Activated T-cell treated with anti-CD3 and anti-CD28 coated beads for 4 hours (primary cell): ENCODE measurements around the gene NLRC3.
"Not testable (repeated sequence)": the region's sequence is repeated elsewhere in the genome, so short reads cannot be mapped to it uniquely, and the experiment has no call there.

Source experiments
- DNase-seq: peaks from one replicate; pipeline ENCODE4 v3.0.0-alpha.2; 2020

Gene NLRC3, protein sequence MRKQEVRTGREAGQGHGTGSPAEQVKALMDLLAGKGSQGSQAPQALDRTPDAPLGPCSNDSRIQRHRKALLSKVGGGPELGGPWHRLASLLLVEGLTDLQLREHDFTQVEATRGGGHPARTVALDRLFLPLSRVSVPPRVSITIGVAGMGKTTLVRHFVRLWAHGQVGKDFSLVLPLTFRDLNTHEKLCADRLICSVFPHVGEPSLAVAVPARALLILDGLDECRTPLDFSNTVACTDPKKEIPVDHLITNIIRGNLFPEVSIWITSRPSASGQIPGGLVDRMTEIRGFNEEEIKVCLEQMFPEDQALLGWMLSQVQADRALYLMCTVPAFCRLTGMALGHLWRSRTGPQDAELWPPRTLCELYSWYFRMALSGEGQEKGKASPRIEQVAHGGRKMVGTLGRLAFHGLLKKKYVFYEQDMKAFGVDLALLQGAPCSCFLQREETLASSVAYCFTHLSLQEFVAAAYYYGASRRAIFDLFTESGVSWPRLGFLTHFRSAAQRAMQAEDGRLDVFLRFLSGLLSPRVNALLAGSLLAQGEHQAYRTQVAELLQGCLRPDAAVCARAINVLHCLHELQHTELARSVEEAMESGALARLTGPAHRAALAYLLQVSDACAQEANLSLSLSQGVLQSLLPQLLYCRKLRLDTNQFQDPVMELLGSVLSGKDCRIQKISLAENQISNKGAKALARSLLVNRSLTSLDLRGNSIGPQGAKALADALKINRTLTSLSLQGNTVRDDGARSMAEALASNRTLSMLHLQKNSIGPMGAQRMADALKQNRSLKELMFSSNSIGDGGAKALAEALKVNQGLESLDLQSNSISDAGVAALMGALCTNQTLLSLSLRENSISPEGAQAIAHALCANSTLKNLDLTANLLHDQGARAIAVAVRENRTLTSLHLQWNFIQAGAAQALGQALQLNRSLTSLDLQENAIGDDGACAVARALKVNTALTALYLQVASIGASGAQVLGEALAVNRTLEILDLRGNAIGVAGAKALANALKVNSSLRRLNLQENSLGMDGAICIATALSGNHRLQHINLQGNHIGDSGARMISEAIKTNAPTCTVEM

DNA sequence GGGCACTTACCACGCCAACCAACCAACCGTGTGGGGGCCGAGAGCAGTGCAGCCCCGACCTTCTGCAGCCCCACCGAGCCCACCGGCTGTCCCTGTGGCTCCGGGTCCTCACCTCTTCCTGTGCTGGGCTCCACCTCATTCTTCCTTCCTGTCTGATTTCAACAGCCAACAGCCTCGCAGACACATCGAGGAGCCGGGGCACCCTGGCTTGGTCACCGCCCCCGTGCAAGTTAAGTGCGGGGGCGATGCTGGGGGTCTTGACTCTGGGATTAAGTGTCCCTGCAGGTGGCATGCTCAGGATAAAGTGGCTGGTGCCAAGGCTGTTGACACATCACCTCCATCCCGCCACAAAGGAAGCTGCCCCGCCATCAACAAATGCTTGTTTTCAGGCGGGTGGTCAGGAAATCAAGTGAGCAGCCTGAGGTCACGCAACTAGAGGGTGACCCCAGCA lies at the start of gene NLRC3:
TSS of gene NLRC3 (minus strand) at position 102 of the 451 bp plus-strand sequence. CDS start 12,367 bp downstream, outside the sequence.
- DNase-seq: peak; percentile 6

DNA sequence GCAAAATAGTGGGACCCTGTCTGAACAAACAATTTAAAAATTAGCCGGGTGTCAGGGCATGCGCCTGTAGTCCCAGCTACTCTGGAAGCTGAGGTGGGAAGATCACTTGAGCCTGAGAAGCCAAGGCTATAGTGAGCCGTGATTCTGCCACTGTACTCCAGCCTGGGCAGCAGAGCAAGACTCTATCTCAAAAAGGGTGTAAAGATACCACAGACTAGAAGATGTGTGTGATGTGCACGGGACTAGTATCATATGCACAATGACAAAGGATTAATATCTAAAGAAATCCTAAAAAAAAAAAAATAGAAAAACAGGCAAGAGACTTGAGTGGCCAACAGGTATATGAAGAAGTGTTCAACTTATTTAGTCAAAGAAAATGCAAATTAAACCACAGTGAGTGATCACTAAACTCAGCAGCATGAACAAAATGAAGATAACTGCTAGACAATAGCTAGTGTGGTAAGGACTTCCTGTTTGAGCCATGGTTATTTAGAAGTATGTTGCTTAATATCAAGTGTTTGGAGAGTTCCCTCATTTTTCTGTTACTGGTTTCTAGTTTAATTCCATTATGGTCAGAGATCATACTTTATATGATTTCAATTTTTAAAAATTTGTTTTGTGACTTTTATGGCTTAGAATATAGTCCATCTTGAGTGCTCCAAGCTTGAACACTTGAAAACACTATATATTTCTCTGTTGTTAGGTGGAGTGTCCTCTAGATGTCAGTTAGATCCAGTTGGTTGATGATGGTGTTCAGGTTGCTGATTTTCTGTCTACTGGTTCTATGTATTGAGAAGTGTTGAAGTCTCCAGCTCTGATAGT lies 48.9 kb upstream of the NLRC3 start:
- DNase-seq: no peak

DNA sequence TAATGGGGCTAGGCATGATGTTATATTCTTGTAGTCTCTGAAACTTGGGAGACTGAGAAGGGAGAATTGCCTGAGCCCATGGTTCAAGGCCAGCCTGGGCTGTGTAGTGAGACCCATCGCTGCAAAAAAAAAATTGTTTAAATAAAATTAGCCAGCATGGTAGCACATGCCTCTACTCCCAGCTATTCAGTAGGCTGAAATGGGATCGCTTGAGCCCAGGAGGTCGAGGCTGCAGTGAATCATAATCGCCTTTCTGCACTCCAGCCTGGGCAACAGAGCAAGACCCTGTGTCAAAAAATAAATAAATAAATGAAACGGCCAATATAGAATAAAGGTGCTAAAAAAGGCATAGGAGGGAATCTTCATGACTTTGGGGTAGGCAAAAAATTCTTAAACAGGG lies 48.1 kb upstream of the NLRC3 start:
- DNase-seq: no peak

DNA sequence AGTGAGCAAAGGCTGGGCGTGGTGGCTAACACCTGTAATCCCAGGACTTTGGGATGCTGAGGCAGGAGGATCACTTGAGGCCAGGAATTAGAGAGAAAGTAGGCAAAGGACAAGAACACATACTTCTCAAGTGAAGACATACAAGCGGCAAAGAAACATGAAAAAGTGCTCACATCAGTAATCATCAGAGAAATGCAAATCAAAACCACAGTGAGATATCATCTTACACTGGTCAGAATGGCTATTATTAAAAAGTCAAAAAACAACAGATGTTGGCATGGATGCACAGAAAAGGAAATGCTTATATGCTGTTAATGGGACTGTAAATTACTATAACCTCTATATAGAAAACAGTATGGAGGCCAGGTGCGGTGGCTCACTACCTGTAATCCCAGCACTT lies 46.4 kb upstream of the NLRC3 start:
- no peak for DNase-seq

DNA sequence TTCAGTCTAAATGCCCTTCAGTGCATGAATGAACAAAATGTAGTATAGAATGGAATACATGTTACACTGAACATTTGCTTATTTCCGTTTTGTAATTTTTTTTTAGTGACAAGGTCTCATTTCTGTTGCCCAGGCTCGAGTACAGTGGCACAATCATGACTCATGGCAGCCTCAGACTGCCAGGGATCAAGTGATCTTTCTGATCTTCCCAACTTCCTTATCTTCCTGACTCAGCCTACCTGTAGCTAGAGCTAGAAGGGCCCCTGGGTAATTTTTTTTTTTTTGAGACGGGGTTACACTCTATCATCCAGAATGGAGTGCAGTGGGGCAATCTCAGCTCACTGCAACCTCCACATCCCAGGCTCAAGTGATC lies 41.6 kb upstream of the NLRC3 start:
- DNase-seq: no peak

DNA sequence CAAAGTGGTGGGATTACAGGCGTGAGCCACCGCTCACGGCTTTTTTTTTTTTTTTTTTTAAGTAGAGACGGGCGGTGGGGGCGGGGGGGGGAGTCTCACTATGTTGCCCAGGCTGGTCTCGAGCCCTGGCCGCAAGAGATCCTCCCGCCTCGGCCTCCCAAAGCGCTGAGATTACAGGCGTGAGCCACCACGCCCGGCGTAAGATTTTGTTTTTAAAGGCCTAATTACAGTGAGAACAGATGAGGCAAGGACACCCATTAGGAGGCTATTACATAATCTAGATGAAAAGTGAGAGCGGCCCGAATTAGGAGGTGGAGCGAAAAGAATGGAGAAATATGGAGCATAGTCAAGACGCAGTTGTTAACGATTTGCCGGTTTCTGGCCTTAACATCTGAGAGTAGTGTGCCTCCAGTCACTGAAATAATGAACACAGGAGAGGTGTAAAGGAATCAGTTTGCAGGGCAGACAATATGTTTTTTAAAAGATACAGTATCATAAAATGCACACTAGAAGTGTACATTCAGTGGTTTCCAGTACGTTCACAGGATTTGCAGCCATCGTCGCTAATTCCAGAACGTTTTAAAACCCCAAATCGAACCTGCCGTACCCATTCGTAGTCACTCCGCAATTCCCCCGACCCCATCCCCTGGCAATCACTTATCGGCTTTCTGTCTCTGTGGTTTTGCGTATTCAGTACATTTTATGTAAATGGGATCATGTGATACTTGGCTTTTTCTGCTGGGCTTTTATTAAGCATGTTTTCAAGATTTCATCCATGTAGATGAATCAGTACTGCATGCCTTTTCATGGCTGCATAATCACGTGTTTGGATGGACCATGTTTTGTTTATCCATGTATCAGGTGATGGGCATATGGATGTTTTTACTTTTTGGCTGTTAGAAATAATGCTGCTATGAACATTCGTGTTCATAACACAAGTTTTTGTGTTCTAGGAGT lies 35.6 kb upstream of the NLRC3 start:
- DNase-seq: no peak

DNA sequence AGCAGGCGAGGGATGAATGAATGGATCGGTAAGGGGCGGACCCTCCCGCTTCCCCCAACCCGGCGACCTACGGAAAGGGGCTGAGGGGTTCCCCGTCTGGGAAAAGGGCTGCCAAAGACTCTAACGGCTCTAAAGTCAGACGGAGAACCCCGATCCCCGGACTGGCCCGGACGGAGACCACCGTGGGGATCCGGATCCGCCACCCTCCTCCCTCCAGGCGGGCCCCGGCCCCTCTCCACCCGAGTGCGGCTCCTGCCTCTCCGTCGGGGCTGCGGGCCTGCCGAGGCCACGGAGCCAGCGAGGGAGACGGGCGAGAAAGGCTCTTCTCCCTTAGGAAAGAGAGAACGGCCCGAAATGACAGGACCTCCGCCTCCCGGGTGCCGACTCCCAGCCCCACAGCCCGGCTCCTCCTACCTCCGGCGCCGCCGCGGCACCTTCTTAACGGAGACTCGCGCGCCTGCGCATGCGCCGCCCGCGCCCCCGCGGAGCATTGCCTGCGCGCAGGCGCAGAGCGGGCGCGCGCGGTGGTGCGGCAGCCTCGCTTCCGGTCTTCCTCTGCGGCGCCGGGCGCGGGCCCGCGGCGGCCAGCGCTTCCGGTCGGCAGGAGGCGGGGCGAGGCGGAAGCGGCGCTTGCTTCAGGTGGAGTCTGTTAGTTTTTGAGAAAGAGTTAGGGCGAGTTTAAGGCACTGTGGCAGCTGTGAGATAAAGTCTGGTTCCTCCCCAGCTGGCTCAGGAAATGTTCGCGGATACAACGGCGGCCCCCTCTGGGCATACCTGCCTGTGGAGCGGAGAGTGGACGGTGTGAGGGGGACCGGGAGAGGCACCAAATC lies 34.2 kb upstream of the NLRC3 start, which contains the start of gene SLX4:
TSS of gene SLX4 (minus strand) at position 461 of the 830 bp plus-strand sequence. CDS start 2,642 bp downstream, outside the sequence.
- peak; percentile 79 for DNase-seq

DNA sequence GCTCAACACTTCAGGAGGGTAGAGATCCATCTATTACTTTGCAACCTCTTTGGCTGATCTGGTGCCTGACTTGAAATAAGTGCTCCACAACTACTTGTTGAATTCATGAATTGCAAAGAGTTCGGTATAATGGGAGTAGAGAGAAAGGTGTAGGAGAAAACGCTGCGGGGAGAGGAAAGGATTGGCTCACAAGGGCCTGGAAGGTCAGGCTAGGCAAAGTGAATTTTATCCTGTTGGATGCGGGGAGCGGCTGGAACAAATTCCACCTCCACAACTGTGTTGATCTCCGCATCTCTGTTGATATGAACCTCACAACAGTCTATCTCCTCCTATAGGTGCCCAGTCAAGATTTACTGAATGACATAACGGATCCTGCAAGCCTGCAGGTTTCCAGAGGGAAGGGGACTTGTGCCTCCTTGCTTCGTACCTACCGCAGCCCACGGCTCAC lies 33.5 kb upstream of the NLRC3 start:
- DNase-seq: no peak

DNA sequence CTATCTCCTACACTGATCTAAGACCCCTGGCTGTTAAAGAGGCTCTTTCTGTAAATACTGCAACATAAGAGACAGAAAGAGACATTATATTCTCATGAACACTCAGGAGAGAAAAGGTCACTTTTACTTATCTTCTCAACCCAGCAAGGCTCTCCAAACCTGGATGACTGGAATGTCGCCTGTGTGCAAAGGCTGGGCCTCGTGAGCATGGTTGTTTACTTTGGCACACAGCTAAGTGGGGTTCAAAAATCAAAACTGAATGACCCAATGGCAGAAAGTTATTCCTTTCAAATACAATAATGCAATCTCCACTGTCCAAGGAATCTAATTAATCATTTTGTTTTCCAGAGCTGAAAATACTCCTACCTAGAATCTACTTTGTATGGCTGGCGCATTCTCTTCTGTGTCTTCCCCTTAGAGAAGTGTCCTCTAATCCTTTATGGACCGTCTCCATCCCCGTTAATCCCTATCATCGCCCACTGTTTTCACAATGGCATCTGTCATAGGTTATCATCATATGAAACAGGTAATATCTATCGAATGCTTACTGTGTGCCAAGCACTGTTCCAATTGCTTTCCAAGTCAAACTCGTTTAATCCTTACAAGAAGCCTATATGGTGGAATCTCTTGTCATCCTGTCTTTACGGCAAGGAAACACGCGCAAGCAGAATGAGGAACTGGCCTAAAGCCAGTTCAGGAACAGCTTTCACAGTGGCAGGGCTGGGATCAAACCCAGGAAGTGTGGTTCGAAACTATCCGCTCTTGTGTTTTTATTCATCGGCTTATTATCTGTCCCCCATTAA lies 32.9 kb upstream of the NLRC3 start:
- no peak for DNase-seq

DNA sequence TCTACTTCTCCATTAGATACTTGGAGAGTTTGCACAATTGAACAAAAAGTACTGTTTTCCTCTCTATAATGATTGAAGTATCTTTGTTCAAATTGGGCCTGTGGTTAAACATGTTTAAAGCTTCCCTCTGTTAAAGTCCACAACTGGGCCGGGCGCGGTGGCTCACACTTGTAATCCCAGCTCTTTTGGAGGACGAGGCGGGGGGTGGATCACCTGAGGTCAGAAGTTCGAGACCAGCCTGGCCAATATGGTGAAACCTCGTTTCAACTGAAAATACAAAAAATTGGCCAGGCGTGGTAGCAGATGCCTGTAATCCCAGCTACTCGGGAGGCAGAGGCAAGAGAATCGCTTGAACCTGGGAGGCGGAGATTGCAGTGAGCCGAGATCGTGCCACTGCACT lies 31.8 kb upstream of the NLRC3 start:
- not testable (repeated sequence) for DNase-seq

DNA sequence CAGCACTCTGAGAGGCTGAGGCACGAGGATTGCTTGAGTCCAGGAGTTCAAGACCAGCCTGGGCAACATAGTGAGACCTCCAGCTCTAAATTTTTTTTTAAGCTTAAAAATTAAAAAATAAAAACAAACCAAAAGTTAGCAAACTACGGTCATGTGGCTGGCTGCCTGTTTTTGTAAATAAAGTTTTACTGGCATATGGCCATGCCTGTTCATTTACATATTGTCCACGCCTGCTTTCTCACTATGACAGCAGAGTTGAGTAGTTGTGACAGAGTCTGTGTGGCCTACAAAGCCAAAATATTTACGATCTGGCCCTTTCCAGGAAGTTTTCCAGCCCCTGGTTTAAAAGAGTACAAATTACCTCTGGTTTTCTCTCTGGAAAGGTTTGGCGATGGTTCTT lies 30.9 kb upstream of the NLRC3 start:
- DNase-seq: no peak

DNA sequence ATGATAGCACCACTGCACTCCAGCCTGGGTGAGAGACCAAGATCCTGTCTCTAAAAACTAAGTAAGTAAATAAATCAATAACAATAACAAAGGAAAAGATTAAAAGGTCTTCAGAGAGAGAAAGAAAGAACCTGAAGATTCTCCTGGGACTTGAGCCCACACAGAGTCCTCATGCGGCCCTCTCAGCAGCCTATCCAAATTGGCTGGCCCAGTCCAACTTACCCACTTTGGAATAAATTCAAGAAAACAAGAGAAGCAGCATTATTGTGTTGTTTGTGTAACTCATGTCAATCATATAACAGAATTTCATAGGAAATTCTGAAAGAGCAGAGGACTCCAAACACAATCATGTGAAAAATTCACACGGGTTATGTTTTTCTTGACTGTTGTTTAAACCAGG lies 30.4 kb upstream of the NLRC3 start:
- DNase-seq: no peak

DNA sequence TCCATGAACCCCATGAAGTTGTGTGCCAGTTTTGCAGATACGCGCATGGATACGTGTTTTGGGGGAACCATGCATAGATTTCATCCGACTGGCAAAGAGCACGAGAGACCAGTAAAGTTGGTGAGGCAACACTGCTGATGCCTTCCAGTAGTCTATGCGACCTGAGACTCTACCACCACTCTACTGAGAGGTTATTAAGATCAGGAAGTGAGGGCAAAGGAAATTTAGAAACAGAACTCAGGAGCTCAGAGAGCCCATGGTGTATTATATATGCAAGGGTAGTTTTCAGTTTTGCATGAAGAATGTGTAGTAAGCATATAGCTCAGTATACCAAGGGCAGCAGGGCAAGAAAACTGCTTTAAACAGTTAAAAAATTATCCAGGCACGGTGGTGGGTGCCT lies 30.0 kb upstream of the NLRC3 start:
- no peak for DNase-seq

DNA sequence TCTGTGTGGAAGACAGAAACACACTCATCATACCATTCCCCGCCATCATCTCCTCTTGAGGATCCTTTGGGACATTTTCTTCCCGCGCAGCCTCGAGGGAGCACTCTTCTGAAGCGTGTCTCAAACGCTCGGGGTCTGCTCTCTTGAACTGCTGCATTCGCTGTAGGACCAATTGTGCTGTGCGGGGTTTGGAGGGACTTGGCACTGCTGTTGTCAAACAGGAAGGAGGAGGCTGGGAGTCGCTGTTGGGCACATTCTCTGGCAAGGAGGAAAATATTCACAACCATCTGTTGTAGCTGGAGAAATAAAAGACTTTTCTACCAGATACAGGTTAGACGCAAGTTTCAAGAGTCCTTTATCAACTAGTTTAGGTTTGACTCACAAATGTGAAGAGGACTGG lies 29.2 kb upstream of the NLRC3 start:
- no peak for DNase-seq

DNA sequence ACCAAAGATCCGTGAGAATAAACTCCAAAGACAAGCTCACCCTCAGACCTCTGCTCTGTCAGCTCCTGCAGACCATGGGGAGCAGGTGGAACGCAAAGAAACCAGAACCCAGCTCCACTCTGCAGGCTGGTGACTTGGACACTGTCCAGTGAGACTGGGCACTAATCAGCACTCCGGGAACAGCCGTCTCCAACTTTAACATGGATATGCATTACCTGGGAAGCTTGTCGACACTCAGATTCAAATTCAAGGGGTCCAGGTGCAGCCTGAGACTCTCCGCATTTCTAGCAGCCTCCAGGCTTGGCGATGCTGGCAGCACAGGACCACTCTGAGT lies 25.1 kb upstream of the NLRC3 start:
- DNase-seq: no peak

DNA sequence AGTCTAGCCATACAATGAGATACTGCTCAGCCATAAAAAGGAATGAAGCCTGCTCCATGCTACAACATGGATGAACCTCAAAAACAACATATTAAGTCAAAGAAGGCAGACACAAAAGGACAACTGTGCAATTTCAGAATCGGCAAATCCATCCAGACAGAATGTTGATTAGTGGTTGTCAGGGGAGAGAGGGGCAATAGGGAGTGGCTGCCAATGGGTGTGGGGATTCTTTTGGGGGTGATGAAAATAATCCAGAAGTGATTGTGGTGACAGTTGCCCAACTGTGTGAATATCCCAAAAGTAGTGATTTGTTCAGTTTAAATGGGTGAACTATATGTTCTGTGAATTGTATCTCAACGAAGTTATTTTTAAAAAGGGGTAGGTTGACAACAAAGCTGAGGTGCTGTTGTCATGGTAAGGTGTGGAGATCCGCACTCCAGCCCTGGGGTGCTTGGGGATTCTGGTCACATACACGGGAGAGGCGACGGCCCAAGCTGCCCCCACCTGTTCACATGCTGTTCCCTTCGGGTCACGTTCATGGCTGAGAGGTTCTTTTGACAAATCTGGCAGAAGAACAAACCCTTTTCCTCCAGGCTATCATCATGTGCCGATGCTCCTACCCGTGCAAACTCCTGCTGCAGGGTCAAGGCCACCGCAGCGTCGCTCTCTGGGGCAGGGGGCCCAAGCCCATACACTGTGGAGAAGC lies 24.6 kb upstream of the NLRC3 start:
- no peak for DNase-seq

DNA sequence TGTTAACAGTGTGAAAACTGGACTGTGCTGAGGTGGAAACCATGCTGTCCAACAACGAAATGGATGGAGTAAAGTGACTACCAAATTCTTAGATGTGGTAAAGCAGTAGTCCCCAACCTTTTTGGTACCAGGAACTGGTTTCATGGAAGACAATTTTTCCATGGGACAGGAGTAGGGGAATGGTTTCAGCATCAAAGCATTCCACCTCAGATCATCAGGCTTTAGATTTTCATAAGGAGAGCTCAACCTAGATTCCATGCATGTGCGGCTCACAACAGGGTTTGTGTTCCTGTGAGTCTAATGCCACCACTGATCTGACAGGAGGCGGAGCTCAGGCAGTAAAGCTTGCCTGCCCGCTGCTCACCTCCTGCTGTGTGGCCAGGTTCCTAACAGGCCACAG lies 22.7 kb upstream of the NLRC3 start:
- DNase-seq: no peak

DNA sequence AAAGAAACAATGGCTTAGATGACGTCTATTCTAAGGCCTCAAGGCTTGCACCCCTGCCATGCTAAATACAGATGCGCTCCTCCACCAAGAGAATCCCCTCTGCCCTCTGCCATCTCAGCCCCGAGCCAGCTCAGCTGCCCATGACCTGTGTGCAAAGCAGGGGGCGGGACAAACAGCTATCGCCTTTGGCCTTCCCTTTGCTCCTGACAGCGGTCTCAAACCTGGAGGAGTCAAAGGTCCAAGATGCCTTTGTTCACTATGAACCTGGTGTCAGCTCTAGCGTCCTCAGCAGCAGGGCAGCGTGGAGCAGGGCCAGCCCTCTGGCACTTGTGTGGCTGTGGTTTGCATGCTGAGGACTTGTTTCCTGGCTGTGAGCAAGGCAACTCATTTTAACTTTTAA lies 21.9 kb upstream of the NLRC3 start:
- no peak for DNase-seq

DNA sequence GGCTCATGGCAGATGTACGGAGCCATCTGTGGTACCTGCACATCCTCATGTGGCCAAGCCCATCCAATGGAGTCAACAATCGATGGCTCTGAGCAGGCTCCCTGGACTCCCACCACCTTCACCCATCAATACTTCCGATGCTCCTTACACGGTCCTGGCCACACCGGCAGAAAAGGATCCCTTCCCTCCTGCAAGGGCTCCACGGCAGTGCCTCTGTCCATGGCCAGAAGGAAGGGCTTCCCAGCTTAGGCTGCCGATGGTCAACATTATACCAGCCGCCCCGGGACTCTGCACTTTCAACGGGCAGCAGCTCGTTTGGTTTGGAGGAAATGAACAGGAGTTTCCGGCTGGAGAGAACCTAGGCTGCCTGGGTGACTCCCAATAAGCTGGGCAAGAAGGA lies 21.0 kb upstream of the NLRC3 start:
- no peak for DNase-seq
